GM12891 (cell line): ENCODE measurements around the gene TUBA3E.

Source experiments
- POLR2A ChIP-seq: IDR thresholded peaks from 2 replicates; pipeline ENCODE4 v1.6.1; 2011; ENCODE audit warnings: low read depth, low read length, control low read depth
- POLR2AphosphoS5 ChIP-seq: IDR thresholded peaks from 2 replicates; pipeline ENCODE4 v1.6.1; 2011; ENCODE audit warnings: low read depth, low read length, control low read depth
- POU2F2 ChIP-seq: IDR thresholded peaks from 2 replicates; pipeline ENCODE4 v1.6.1; 2011; ENCODE audit warnings: low read depth, mild to moderate bottlenecking, control low read depth, low read length, moderate library complexity
- SPI1 ChIP-seq: IDR thresholded peaks from 2 replicates; pipeline ENCODE4 v1.6.1; 2011; ENCODE audit warnings: low read depth, low read length, control low read depth
- TAF1 ChIP-seq: IDR thresholded peaks from 2 replicates; pipeline ENCODE4 v1.6.1; 2011; ENCODE audit warnings: low read depth, low read length, control low read depth

DNA sequence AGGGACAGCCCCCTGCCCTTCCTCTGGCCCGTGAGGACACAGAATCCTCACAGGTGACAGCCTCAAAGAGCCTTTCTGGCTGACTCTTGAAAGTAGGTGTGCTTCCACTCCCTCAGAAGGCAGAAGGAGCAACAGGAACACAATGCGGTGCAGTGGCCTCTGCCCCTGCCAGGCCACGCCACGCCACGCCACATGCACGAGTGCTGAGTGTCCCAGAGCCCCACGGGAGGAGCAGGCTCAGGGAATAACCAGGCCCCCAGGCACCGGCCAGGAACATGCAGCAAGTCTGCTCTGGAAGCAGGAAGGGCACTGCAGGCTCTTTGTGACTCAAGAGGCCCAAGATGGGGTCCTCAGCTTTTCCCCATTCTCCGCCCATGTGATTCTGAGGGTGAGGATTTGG lies 35.3 kb downstream of the TUBA3E start:
- TF ChIP-seq POLR2A: no peak
- no peak for TF ChIP-seq POLR2AphosphoS5
- no peak for TF ChIP-seq TAF1
- no peak for TF ChIP-seq SPI1
- no peak for TF ChIP-seq POU2F2
